Adrenal gland (tissue), 5 donors: ENCODE data around the gene PIK3R1.

Experiments
- CTCF ChIP-seq, 6 experiments: fragments of 450-650 bp in 4 of 6; fragments of 200-600 bp in 2 of 6; sonication (generic) in 1 of 6; IDR thresholded peaks; 1 replicate in 5 of 6; 2 replicates in 1 of 6; pipeline versions ENCODE4 v1.5.1 to v1.8.0; 2016 to 2021; ENCODE audit warnings: antibody characterized with exemption in 6 of 6, mild to moderate bottlenecking in 2 of 6, moderate library complexity in 1 of 6
- POLR2A ChIP-seq, 2 donors: fragments of 450-650 bp; IDR thresholded peaks; one replicate each; pipeline ENCODE4 v1.6.1; 2017; ENCODE audit warnings: antibody characterized with exemption in 2 of 2, mild to moderate bottlenecking in 2 of 2, moderate library complexity in 1 of 2
- donor health status: DM: no; HTN: no; CAD: no.

- TF ChIP-seq CTCF (IDR thresholded peaks at IDR 0.05) (no peak), POLR2A (IDR thresholded peaks at IDR 0.05) (no peak)
Measured at GRCh38 chr5:68306361-68307014, 90.9 kb downstream of the PIK3R1 start.
